ENCODE measurements around the gene MED10.

MED10 gene

DNA sequence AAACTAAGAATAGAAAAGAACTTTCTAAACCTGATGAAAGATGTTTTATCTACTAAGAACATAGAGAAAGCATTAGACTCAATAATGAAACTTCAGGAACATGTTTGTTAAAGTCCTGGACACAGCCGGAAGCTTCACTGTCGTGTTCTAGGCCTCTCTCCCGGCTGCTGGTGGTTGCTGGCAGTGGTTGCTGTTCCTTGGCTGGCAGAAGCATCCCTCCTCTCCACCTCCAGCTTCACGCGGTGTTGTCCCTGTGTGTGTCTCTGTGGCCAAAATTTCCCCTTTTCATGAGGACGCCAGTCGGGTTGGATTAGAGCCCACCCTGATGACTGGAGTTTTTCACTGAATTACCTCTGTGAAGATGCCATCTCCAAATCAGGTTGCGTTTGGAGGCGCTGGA is 6.5 kb upstream of the MED10 start:
- H3K9ac ChIP-seq (ENCODE audit: insufficient read length, low read depth) = no peak overlapping the region
- H3K4me1 ChIP-seq (ENCODE audit: insufficient read depth, insufficient read length) = no peaks in the 10 kb centered on the region
- no peaks in the 10 kb centered on the region for H3K36me3 ChIP-seq (ENCODE audit: insufficient read depth, insufficient read length, low read length)
- no peak overlapping the region for H3K4me3 ChIP-seq (ENCODE audit: insufficient read length, low read depth)
- no peaks in the 10 kb centered on the region for H3K9me3 ChIP-seq (ENCODE audit: insufficient read depth, low read length)
- TF ChIP-seq YY1 (IDR thresholded peaks at IDR 0.05; ENCODE audit: insufficient read depth, insufficient read length) = no peak
- TF ChIP-seq ZNF274 (IDR thresholded peaks at IDR 0.05; ENCODE audit: low read depth, low read length) = no peak
- no peak for TF ChIP-seq SUZ12 (IDR thresholded peaks at IDR 0.05; ENCODE audit: extremely low read depth, insufficient read depth, insufficient read length)
- H3K27me3 ChIP-seq (ENCODE audit: insufficient read depth, insufficient read length) = no peaks in the 10 kb centered on the region
- no peak for DNase-seq (ENCODE audit: low read depth, low spot score)

DNA sequence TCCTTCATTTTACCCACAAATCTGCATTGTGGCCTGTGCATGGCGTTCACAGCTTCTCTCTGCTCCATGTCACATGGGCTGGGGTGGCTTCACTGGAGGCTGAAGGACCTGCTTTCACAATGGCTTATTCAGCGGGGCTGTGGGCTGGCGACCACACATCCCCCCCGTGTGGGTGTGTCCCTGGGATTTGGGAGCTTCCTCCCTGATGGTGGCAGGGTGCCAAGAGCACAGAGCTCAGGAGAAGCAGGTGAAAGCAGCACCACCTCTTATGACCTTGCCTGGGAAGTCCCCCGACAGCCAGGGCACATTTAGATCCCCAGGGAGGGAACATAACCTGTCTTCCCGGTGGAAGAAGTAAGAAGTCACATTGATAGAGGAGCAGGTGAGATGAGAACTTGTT is 5.0 kb upstream of the MED10 start:
- no peak for TF ChIP-seq SUZ12 (IDR thresholded peaks at IDR 0.05; ENCODE audit: extremely low read depth, insufficient read depth, insufficient read length)
- no peak for TF ChIP-seq ZNF274 (IDR thresholded peaks at IDR 0.05; ENCODE audit: low read depth, low read length)
- no peak for TF ChIP-seq YY1 (IDR thresholded peaks at IDR 0.05; ENCODE audit: insufficient read depth, insufficient read length)
- H3K36me3 ChIP-seq (ENCODE audit: insufficient read depth, insufficient read length, low read length) = no peaks in the 10 kb centered on the region
- H3K27me3 ChIP-seq (ENCODE audit: insufficient read depth, insufficient read length) = no peaks in the 10 kb centered on the region
- no peaks in the 10 kb centered on the region for H3K9me3 ChIP-seq (ENCODE audit: insufficient read depth, low read length)
- no peak overlapping the region for H3K9ac ChIP-seq (ENCODE audit: insufficient read length, low read depth)
- no peak for DNase-seq (ENCODE audit: low read depth, low spot score)
- no peaks in the 10 kb centered on the region for H3K4me1 ChIP-seq (ENCODE audit: insufficient read depth, insufficient read length)
- H3K4me3 ChIP-seq (ENCODE audit: insufficient read length, low read depth) = no peak overlapping the region

DNA sequence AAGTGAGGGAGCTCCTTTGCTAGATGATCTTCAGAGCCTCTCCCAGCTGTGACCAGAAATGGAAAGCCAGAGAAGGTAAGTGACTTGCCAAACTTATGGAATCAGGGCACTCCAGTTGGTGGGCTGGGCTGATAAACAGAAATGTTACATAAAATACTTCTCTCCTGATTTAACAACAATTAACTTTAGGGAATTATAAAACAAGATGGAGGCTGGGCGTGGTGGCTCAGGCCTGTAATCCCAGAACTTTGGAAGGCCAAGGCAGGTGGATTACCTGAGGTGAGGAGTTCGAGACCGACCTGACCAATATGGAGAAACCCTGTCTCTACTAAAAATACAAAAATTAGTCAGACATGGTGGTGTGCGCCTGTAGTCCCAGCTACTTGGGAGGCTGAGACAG is 899 bp upstream of the MED10 start:
- peak overlapping the region; percentile 61 for H3K9ac ChIP-seq (ENCODE audit: insufficient read length, low read depth)

DNA sequence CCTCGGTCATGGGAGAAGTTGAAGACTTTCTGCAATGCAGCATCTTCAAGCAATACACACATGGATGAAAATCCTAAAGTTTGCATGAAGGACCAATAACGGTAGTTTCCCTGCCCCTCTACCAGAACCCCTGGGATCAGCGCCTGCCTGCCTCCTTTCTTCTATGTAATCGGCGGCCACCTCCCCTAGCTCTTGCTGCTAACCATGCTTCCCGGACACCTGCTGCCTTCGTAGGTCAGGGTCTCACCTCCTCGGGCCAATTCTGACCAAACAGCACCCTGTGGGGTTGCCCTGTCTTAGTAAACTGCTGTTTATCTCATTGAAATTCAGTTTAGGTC is 388 bp upstream of the MED10 start:
- no peaks in the 10 kb centered on the region for H3K27me3 ChIP-seq (ENCODE audit: insufficient read depth, insufficient read length)
- H3K9me3 ChIP-seq (ENCODE audit: insufficient read depth, low read length) = no peaks in the 10 kb centered on the region
- peak overlapping the region; percentile 95 for H3K4me3 ChIP-seq (ENCODE audit: insufficient read length, low read depth)
- H3K36me3 ChIP-seq (ENCODE audit: insufficient read depth, insufficient read length, low read length) = peaks cover 35% of the 10 kb centered on the region
- no peak for DNase-seq (ENCODE audit: low read depth, low spot score)
- H3K4me1 ChIP-seq (ENCODE audit: insufficient read depth, insufficient read length) = peaks cover 4% of the 10 kb centered on the region
- TF ChIP-seq SUZ12 (IDR thresholded peaks at IDR 0.05; ENCODE audit: extremely low read depth, insufficient read depth, insufficient read length) (no peak), YY1 (IDR thresholded peaks at IDR 0.05; ENCODE audit: insufficient read depth, insufficient read length) (no peak), ZNF274 (IDR thresholded peaks at IDR 0.05; ENCODE audit: low read depth, low read length) (no peak)
- H3K9ac ChIP-seq (ENCODE audit: insufficient read length, low read depth) = peak overlapping the region; percentile 61

More for the DNA sequence above, 899 bp upstream of the MED10 start:
- Histone ChIP-seq H3K27me3 (ENCODE audit: insufficient read depth, insufficient read length) (no peaks in the 10 kb centered on the region), H3K36me3 (ENCODE audit: insufficient read depth, insufficient read length, low read length) (peaks cover 30% of the 10 kb centered on the region), H3K4me3 (ENCODE audit: insufficient read length, low read depth) (no peak overlapping the region), H3K9me3 (ENCODE audit: insufficient read depth, low read length) (no peaks in the 10 kb centered on the region), H3K4me1 (ENCODE audit: insufficient read depth, insufficient read length) (peaks cover 4% of the 10 kb centered on the region)
- no peak for DNase-seq (ENCODE audit: low read depth, low spot score)
- TF ChIP-seq SUZ12 (IDR thresholded peaks at IDR 0.05; ENCODE audit: extremely low read depth, insufficient read depth, insufficient read length) = no peak
- TF ChIP-seq ZNF274 (IDR thresholded peaks at IDR 0.05; ENCODE audit: low read depth, low read length) = no peak
- TF ChIP-seq YY1 (IDR thresholded peaks at IDR 0.05; ENCODE audit: insufficient read depth, insufficient read length) = no peak

DNA sequence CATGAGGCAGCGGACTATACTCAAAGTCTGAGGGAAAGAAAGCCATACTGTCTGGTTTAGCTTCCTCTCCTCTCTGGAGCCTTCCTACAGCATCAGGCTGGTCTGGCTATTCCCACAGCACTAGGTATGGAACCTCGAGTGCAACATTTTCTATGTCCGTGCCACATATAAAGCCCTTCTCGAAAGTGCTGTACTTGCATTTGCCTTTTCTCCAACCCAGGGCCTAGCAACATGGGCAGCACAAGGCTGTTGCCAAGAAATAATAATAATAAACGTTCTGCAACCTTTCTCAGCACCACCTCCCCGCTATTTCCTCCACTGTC is 804 bp downstream of the MED10 start:
- Histone ChIP-seq H3K4me1 (ENCODE audit: insufficient read depth, insufficient read length) (peaks cover 4% of the 10 kb centered on the region), H3K27me3 (ENCODE audit: insufficient read depth, insufficient read length) (no peaks in the 10 kb centered on the region), H3K36me3 (ENCODE audit: insufficient read depth, insufficient read length, low read length) (peaks cover 47% of the 10 kb centered on the region), H3K4me3 (ENCODE audit: insufficient read length, low read depth) (peak overlapping the region; percentile 95), H3K9me3 (ENCODE audit: insufficient read depth, low read length) (peaks cover 6% of the 10 kb centered on the region; the same call in 1 of the 2 replicates), H3K9ac (ENCODE audit: insufficient read length, low read depth) (peak overlapping the region; percentile 93)
- DNase-seq (ENCODE audit: low read depth, low spot score) = no peak
- TF ChIP-seq SUZ12 (IDR thresholded peaks at IDR 0.05; ENCODE audit: extremely low read depth, insufficient read depth, insufficient read length) (no peak), ZNF274 (IDR thresholded peaks at IDR 0.05; ENCODE audit: low read depth, low read length) (no peak), YY1 (IDR thresholded peaks at IDR 0.05; ENCODE audit: insufficient read depth, insufficient read length) (no peak)

DNA sequence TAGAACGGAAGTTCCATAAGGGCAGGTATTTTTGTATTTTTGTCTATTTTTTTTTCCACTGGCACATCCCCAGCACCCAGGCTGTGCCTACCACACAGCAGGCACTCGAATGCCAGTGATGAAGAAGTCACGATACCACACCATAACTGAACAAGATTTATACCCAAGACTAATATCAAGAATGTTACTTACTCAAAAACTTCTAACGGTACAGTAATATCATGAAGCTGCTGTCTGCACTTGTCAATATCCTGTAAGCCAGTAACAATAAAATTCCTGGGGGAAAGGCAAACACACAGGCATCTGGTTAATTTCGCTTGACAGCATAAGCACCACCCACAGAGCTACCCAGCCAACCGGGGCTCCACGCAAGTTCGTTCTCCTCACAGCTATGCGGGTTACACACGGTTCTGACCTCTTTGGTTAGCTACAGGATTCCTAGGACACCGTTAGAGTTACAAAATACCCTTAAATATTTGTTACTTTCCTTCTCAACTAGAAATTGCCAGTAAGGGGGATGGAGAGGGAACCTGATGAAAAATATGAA is 1.3 kb downstream of the MED10 start:
- Histone ChIP-seq H3K36me3 (ENCODE audit: insufficient read depth, insufficient read length, low read length) (peaks cover 52% of the 10 kb centered on the region), H3K4me3 (ENCODE audit: insufficient read length, low read depth) (peak overlapping the region; percentile 95), H3K9me3 (ENCODE audit: insufficient read depth, low read length) (peaks cover 6% of the 10 kb centered on the region; the same call in 1 of the 2 replicates), H3K9ac (ENCODE audit: insufficient read length, low read depth) (peak overlapping the region; percentile 93), H3K27me3 (ENCODE audit: insufficient read depth, insufficient read length) (no peaks in the 10 kb centered on the region), H3K4me1 (ENCODE audit: insufficient read depth, insufficient read length) (peaks cover 4% of the 10 kb centered on the region)
- DNase-seq (ENCODE audit: low read depth, low spot score) = no peak
- no peak for TF ChIP-seq YY1 (IDR thresholded peaks at IDR 0.05; ENCODE audit: insufficient read depth, insufficient read length)
- TF ChIP-seq ZNF274 (IDR thresholded peaks at IDR 0.05; ENCODE audit: low read depth, low read length) = no peak
- TF ChIP-seq SUZ12 (IDR thresholded peaks at IDR 0.05; ENCODE audit: extremely low read depth, insufficient read depth, insufficient read length) = no peak

DNA sequence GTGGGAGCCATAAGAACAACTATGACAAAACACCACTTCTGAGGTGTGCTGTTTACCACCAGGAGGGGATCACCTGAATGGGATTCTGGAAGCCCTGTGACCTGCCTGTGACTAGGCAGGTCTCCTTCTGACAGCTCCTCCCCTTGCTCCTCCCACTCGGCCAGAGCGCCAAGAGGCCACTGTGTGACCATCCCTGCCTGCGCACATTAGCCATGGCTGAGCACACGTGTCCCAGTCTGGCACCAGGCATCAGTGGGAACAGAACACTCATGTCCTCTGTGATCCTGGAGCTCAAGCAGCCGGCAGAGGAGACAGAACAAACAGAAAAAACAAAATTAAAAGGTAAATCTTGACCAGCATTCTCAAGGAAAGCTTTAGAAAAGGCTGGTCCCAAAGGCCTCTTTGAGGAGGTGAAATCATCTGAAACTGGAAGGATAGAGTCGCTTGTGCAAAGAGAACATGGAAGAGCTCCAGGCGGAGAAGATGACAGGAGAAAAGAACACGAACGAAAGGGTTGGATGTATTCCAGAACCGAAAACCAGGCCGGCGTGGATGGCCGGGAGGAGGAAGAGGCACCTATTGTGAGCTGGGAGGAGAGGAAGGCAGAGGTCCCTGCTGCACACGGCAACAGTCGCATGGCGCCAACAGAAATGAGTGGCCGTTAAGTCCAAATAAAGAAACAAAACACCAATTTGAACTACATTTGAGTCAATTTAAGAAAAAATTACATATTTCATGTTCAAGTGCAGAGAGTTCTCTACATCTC is 5.1 kb downstream of the MED10 start:
- no peak for TF ChIP-seq YY1 (IDR thresholded peaks at IDR 0.05; ENCODE audit: insufficient read depth, insufficient read length)
- TF ChIP-seq ZNF274 (IDR thresholded peaks at IDR 0.05; ENCODE audit: low read depth, low read length) = no peak
- TF ChIP-seq SUZ12 (IDR thresholded peaks at IDR 0.05; ENCODE audit: extremely low read depth, insufficient read depth, insufficient read length) = no peak
- no peaks in the 10 kb centered on the region for H3K27me3 ChIP-seq (ENCODE audit: insufficient read depth, insufficient read length)
- no peak overlapping the region for H3K9ac ChIP-seq (ENCODE audit: insufficient read length, low read depth)
- peaks cover 83% of the 10 kb centered on the region for H3K36me3 ChIP-seq (ENCODE audit: insufficient read depth, insufficient read length, low read length)
- no peak for DNase-seq (ENCODE audit: low read depth, low spot score)
- no peak overlapping the region for H3K4me3 ChIP-seq (ENCODE audit: insufficient read length, low read depth)
- H3K9me3 ChIP-seq (ENCODE audit: insufficient read depth, low read length) = peaks cover 6% of the 10 kb centered on the region; the same call in 1 of the 2 replicates
- peaks cover 4% of the 10 kb centered on the region for H3K4me1 ChIP-seq (ENCODE audit: insufficient read depth, insufficient read length)

Measured in NT2/D1 (cell line).